Hindlimb muscle (tissue), 1 donor: ENCODE results near the gene SULT1A2. TPM values are rescaled to one million over a fixed set of nuclear protein-coding genes. Genes with fewer than 3 reads are reported as not detected.
"Not testable (repeated sequence)": the region's sequence is repeated elsewhere in the genome, so short reads cannot be mapped to it uniquely, and the experiment has no call there.

Experiments used
- DNase-seq: peaks from one replicate; pipeline ENCODE4 v3.0.0-alpha.2; 2013
- polyA plus RNA-seq: library from polyadenylated mRNA; unstranded; fragments of 120-200 nt; gene quantifications from one replicate; pipeline ENCODE4 v1.2.1, GENCODE V29; 2013; ENCODE audit not compliant: insufficient read length

The SULT1A2 gene
- polyA plus RNA-seq, 1 donor, result 0.96 TPM

DNA sequence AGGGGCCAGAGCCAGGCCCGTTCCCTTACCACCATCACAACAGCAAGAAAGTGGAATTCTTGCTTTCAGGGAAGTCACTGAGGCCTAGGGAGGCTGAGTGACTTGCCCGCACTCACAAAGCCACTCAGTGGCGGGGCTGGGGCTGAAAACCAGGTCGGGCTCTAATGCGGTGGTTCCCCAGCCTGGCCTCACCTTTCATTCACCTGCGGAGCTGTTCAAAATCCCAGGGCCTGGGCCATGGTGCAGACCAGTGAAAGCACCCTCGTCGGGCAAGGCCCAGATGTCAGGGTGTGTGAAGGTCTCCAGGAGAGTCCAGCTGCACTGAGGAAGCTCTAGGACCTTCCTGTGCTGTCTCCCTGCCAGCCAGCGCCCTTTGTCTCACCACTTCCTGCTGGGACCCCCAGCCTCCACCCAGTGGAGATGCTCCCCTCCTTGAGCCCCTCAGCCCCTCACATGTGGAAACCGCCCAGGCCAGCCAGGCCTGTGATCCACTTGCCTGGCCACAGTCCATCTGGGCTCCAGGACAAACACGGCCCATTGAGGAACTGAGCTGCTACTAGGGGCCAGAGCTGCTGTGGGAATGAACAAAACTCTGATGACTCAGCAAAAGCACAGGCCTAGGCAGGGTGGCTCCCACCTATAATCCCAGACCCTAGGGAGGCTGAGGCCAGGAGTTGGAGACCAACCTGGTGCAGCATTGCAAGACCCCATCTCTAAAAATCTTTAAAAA lies 12.2 kb upstream of the SULT1A2 start:
- DNase-seq, result peak; percentile 27

DNA sequence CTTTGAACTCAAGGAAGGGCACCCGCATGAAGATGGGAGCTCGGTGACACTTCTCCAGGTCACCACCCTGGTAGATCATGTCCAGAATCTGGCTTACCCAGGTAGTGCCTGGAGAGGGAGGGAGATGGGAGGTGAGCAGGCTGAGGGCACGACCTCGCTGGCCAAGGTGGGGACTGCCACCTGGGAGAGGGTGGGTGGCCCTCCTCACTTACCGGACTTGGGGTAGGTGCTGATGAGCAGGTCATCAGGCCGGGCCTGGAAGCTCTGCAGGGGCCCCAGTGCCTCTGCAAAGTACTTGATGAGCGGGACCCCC lies 11.6 kb upstream of the SULT1A2 start:
- not testable (repeated sequence) for DNase-seq

DNA sequence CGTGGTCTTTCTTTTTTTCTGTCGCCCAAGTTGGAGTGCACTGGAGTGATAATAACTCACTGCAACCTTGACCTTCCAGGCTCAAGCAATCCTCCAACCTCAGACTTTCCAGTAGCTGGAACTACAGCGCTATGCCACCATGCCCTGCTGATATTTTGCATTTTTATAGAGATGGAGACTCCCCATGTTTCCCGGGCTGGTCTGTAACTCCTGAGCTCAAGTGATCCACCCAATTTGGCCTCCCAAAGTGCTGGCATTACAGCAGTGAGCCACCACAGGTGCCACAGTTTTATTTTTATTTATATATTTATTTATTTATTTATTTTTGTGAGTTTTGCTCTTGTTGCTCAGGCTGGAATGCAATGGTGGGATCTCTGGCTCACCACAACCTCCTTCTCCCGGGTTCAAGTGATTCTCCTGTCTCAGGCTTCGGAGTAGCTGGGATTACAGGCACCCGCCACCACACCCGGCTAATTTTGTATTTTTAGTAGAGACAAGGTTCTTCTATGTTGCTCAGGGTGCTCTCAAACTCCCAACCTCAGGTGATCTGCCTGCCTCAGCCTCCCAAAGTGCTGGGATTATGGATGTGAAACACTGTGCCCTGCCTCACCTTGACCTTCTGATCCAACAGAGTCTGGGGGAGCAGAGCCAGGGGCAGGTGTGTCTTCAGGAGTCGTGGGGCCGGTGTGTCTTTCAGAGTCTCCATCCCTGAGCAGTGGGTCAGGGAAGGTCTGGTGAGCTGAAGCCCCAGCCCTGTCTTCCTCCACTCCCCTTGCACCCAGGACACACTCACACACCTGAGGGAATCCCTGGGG lies 11.0 kb upstream of the SULT1A2 start:
- not testable (repeated sequence) for DNase-seq

DNA sequence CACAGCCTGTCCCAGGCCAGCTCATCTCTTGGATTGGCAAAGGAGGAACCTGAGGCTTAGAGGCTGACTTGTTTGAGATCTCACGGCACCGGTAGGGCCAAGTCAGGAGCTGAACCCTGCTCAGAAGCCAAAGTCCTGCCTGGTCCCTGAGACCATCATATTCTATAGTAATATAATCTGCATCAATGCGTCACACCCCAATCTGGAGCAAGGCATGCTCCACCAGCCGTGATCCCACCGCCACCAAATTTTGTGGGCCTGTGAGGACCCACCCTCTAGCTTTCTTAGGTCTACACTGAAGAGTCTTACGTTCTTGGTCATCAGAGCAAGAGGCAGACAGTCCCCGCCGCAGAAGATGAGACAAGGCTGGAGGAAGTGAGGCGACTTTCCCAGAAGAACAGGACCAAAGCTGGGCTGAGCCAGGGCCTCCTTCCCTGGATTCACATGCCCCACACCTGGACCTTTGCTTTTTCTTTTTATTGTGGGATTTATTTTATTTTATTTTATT lies 10.3 kb upstream of the SULT1A2 start:
- no peak for DNase-seq

DNA sequence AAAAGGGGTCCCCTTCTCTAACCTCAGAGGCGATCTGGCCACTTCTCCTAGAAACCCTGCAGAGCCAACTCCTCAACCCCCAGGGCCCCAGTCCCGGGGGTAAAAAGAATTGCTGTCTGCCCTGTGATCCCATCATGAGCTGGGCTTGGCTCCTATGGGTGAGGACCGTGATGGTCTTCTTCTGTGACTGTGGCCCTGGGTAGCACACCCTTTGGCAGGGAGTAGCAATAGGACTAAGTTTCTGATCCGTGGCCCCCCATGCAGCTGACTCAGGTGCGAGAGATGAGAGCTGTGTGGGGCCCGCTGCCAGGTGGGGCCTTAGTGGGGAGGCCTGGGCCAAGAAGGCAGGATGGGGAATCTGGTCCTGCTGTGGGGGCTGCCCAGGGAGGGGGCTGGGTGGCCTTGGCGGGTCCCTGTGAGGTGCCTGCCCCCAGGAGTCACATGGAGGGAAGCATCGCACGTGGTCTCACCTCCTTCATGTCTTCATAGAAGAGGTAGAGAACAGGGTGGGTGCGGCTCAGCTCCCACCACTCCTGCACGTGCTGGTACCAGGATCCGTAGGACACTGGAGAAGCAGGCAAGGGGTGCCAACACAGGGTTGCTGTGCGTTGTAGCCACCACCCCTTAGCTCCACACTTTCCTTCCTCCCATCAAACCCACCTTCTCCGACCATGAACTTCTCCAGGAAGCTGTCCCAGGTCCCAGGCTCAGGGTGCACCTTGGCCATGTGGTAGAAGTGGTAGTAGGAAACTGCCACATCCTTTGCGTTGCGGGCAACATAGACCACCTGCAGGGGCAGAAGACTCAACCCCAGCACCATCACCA lies 9.7 kb upstream of the SULT1A2 start:
- no peak for DNase-seq

DNA sequence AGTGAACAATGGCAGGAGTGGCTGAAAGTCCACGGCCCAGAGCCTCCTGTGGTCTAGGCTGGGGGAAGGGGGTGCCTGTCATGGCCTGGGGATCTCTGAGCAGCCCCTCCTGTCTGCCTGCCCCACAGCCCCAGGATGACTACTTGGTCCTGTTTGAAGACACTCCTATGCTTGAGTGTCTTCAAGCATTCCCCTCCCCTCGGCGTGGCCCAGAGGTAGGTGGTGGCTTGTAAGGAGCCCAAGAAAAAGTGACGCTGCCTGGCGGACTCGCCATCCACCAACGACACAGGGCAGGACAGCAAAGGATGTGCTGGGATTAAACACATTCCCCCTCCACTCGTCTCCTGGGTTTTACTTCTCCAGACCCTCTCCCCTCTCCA lies 7.3 kb upstream of the SULT1A2 start:
- no peak for DNase-seq

DNA sequence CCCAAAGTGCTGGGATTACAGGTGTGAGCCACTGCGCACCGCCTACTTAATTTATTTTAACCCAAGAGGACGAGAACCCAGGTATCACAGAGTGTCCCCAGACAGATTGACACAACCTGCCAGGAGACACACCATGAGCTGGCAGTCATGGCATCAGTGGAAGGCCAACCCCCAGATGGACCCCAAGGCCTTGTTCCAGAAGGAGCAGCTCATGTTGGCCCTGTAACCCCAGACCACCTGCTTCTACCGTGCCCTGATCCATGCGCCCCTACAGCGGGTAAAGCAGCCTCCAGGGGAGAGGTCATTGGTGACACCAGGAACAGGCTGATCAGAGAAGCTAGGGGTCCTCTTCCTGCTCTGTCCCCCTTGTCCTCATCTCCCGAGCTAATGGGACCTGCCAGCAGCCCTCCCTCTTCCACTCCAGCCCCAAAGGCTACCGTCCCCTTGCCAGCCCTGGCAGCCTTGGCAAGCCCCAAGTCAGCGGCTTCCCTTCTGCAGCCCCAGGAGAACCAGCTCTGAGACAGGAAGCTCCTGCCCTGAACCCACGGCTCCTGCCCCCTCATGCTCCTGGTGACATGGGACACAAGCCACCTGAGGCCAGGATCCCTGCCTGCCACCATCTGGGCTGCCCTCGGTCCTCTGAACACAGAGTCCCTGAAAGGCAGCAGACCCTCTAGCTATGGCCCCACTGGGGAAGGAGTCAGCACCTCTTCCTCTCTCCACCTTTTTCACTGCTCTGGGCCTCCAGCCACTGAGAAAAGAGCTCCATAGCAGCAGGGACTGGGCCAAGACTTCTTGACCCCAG lies 6.7 kb upstream of the SULT1A2 start:
- no peak for DNase-seq

DNA sequence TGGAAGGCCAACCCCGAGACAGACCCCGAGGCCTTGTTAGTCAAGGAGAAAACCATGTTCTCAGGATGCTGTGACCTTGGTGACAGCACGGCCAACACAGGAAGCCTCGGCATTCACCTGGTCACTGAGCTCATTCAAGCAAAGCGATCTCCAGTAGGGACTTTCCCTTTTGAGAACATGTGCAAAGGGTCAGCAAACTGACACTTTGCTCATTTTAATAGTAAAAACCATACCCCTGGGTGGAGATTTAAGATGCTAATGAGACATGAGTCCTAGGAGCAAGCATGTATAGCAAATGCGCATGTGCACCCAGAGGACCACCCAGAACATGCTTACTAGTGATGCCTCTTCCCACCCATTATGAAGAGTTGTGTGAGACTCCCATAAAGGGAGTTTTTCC lies 5.7 kb upstream of the SULT1A2 start:
- no peak for DNase-seq

DNA sequence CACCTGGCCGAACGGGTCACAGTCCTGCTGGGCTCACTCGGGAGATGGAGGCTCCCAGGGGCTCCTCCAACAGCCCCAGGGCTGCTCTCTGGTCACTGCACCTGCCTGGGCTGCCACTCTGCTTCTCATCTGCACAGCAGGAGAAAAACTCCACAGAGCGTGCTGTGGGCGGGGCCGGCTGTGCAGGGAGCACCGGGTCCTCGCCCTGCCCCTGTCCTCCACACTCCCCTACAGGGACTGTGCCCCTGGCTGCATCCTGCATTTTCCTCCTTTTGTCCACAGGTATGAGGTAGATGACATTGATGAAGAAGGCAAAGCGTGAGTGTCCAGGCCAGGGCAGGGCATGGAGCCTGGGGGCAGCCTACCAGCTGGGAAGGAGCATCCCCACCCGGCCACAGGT lies 5.2 kb upstream of the SULT1A2 start:
- not testable (repeated sequence) for DNase-seq

DNA sequence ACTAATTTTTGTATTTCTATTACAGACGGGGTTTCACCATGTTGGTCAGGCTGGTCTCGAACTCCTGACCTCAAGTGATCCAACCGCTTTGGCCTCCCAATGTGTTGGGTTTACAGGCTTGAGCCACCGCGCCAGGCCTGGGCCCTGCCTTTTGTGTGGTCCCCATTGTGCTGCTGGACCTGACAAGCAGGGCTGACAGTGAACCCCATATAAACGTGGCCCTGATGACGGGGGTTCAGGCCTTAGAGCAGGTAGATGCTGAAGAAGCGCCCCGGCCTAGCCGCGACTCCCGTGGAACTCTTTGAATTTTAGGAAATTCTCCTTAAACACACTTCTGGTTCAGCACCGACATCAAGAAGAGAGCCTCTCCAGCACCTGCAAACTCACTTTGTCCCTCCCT lies 4.7 kb upstream of the SULT1A2 start:
- not testable (repeated sequence) for DNase-seq

DNA sequence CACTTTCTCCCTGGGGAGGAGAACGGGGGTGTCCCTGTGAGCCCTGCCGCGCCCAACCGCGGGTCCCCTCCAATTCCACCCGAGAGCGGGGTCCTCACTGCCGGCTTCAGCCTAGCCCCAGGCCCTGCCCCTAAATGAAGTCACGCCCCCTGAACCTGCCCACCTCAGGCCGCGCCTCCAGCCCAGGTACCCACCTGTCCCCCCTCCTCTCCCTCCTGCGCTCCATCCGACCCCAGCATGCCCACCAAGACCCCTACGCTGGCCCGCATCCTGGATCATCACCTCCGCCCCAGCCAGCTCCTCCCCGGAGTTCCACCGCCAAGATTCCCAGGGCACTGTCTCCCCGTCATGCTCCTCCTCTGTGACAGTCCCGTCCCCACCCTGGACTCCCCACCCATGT lies 4.1 kb upstream of the SULT1A2 start:
- DNase-seq, result not testable (repeated sequence)

DNA sequence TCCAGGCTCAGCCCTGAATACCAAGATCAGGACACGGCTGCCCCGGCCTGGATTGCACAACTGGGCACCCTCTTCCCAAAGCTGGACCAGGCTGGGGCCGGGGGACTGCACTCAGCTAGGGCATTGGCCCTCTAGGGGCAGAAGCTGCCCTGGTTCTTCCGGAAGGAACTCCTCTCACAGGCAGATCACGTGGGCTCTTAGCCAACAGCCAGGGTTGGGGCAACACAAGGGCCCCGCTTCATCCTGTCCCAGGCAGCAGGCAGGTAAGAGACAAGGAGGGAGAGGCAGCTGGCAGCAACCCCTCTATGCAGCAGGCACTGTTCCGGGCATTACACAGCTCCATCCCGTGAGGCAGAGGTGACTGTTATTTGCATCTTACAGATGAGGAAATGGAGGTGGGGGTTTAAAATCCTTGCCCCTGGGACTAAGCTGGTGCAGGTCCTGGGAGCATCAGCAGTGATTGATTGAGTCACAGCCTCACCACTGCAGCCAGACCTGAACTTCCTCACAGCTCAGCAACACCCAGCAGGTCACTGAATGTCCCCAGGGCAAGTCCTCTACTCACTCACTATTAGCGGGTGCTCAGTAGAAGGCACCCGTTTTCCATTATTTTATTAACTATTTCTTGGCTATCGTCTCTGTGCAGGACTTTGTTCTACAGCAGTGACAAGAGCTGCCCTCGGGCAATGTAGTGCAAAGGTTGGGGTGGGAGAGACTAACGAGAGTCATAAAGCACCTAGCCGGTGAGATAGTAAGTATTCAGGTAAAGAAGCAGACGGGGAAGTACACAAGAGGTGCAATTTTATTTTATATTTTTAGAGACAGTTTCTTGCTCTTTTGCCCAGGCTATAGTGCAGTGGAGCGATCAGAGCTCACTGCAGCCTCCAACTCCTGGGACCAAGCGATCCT lies 2.8 kb upstream of the SULT1A2 start:
- DNase-seq, result not testable (repeated sequence)

DNA sequence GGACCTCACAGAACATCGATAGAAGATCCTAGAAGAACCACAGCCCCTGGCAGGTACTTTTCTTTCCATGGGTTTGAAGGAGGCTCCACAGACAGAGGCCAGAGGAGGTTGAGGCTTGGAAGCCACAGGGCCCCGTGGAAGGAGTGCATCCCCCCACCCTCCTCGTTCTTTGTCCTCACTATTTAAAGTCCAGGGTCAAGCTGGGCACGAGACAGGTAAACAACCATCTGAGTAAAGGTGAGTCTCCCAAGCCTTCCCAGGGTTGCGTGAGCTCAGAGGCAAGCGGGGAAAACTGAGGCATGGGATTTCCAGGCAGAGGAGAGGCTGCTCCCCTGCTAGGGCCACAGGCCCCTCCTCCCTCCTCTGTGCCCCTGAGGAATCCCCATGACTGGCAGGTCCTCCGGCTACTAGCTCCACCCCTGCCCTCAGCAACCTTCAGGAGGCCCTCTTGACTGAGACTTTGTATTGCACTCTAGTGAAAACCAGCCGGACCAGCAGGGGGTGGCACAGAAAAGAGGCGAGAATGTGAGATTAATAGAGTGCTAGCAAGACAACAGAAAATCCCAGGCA lies 927 bp upstream of the SULT1A2 start:
- DNase-seq, result no peak

DNA sequence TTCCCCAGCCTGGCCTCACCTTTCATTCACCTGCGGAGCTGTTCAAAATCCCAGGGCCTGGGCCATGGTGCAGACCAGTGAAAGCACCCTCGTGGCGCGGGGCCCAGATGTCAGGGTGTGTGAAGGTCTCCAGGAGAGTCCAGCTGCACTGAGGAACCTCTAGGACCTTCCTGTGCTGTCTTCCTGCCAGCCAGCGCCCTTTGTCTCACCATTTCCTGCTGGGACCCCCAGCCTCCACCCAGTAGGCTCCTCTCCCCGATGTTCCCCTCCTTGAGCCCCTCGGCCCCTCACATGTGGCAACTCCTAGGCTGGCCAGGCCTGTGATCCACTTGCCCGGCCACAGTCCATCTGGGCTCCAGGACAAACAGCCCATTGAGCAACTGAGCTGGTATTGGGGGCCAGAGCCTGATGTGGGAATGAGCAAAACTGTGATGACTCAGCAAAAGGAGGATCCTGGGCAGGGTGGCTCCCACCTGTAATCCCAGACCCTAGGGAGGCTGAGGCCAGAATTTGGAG lies 677 bp downstream of the SULT1A2 start:
- no peak for DNase-seq

DNA sequence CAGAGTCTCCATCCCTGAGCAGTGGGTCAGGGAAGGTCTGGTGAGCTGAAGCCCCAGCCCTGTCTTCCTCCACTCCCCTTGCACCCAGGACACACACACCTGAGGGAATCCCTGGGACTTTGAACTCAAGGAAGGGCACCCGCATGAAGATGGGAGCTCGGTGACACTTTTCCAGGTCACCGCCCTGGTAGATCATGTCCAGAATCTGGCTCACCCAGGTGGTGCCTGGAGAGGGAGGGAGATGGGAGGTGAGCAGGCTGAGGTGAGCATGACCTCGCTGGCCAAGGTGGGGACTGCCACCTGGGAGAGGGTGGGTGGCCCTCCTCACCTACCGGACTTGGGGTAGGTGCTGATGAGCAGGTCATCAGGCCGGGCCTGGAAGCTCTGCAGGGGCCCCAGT lies 1.4 kb downstream of the SULT1A2 start:
- DNase-seq, result not testable (repeated sequence)

DNA sequence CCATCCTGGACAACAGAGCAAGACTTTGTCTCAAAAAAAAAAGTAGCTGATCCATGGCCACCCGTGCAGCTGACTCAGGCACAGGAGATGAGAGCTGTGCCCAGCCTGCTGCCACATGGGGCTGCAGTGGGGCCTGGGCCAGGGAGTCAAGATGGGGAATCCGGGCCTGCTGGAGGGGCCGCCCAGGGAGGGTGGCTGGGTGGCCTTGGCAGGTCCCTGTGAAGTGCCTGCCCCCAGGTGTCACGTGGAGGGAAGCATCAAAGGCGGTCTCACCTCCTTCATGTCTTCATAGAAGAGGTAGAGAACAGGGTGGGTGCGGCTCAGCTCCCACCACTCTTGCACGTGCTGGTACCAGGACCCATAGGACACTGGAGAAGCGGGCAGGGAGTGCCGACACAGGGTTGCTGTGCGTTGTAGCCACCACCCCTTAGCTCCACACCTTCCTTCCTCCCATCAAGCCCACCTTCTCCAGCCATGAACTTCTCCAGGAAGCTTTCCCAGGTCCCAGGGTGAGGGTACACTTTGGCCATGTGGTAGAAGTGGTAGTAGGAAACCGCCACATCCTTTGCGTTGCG lies 3.8 kb downstream of the SULT1A2 start:
- no peak for DNase-seq

DNA sequence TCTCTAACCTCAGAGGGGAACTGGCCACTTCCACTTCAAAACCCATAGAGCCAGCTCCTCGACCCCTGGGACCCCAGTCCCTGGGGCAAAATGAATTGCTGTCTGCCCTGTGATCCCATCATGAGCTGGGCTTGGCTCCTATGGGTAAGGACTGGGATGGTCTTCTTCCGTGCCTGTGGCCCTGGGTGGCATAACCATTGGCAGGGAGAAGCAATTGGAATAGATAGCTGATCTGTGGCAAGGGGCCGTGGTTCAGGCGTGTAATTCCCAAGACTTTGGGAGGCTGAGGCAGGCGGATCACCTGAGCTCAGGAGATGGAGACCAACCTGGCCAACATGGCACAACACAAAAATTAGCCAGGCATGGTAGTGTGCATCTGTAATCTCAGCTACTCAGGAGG lies 4.3 kb downstream of the SULT1A2 start:
- no peak for DNase-seq

DNA sequence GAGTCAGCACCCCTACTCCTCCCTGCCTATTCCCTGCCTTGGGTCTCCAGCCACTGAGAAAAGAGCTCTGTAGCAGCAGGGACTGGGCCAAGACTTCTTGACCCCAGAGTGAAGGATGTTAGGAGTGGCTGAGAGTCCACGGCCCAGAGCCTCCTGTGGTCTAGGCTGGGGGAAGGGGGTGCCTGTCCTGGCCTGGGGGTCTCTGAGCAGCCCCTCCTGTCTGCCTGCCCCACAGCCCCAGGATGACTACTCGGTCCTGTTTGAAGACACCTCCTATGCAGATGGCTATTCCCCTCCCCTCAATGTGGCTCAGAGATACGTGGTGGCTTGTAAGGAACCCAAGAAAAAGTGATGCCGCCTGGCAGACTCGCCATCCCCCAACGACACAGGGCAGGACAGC lies 5.5 kb downstream of the SULT1A2 start:
- DNase-seq, result no peak

DNA sequence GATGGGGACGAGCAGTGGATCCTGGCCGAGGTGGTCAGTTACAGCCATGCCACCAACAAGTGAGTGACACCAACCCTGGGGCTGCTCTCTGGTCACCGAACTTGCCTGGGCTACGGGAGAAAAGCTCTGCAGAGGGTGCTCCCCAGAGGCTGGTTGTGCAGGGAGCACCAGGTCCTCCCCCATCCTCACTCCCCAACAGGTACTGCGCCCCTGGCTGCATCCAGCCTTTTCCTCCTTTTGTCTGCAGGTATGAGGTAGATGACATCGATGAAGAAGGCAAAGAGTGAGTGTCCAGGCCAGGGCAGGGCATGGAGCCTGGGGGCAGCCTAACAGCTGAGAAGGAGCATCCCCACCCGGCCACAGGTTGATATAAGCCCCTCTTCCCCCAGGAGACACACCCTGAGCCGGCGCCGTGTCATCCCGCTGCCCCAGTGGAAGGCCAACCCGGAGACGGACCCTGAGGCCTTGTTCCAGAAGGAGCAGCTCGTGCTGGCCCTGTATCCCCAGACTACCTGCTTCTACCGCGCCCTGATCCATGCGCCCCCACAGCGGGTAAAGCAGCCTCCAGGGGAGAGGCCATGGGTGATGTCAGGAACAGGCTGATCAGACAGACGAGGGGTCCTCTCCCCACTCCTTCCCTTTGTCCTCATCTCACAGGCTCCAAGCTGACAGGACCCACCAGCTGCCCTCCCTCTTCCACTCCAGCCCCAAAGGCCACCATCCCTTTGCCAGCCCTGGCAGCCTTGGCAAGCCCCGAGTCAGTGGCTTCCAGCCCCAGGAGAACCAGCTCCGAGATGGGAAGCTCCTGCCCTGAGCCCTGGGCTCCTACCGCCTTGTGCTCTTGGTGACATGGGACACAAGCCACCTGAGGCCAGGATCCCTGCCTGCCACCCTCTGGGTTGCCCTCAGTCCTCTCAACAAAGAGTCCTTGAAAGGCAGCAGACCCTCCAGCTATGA lies 6.2 kb downstream of the SULT1A2 start:
- no peak for DNase-seq
